GM10847 (cell line): ENCODE results near the gene ZSCAN5A.
"Not testable (repeated sequence)": the region's sequence is repeated elsewhere in the genome, so short reads cannot be mapped to it uniquely, and the experiment has no call there.

Source experiments
- POLR2A ChIP-seq: IDR thresholded peaks from 2 replicates; pipeline ENCODE4 v1.6.1; 2011; ENCODE audit not compliant: insufficient read length; ENCODE audit errors: extremely low read depth

ZSCAN5A gene

DNA sequence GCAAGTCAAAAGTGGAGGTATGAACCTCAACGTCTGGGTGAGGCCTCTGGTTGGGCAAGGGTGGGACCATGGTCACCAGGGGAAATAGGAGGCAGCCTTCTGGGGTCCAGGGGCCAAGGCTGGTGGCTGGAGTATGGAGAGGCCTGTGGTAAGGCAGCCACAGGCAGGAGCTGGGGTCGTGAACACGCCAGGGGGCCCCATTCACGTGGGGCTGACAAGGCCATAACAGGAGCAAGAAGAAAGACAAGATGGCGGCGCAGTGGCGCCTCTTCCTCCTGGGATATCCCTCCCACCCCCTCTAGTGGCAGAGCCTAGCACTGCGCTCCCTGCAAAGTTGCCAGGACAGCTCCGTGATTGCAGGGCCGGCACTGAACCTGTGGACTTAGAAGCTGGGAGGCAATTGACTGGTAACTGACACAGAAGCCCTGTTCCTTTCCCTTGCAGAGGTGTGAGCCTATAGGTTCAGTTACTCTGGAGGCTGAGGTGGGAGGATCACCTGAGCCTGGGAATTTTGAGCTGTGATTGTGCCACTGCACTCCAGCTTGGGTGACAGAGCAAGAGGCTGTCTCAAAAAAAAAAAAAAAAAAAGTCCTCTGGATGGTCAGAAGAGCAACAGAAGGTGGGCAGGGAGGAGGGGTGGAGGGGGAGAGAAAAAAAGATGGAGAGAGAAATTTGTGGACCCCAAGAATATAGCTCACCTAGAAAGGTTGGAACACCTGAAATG lies 61.8 kb downstream of the ZSCAN5A start:
- TF ChIP-seq POLR2A: no peak

DNA sequence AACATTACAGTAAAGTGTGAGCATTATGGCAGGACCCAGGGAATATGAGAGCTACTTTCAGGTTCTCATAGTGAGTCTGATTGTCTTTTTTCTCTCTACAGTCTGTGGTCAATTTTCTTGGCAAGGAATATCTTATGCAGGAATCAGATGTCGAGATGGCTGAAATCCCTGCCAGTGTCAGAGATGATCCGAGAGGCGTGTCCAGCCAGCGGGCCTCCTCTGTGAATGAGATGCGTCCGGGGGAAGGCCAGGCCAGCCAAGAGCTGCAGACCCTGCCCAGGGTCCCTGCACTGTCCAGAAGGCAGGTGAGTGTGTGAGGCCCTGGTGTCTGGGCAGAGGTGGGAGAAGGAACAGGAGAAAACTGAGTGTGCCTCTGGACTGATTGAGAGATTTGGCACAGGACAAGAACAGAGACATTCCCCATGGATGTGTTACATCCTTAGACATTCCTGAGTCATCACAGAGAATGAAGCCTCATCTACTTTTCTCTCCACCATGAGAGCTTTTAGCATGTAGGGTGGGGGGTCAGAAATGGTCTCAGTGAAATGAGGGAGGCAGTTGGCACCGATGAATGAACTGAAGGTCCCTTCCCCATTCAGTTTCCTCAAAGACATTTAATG lies 69.4 kb downstream of the ZSCAN5A start:
- no peak for TF ChIP-seq POLR2A

GRCh38 chr19:56223481-56223880 lies 91.2 kb downstream of the ZSCAN5A start:
- TF ChIP-seq POLR2A: no peak

- no peak for TF ChIP-seq POLR2A
These were observed 91.7 kb downstream of the ZSCAN5A start for GRCh38 chr19:56222901-56223300.

- TF ChIP-seq POLR2A: no peak
These were observed 92.8 kb downstream of the ZSCAN5A start for GRCh38 chr19:56221851-56222250.

- TF ChIP-seq POLR2A: no peak
These were observed 95.7 kb downstream of the ZSCAN5A start for GRCh38 chr19:56218961-56219360.

- TF ChIP-seq POLR2A: no peak
These were observed 97.3 kb downstream of the ZSCAN5A start for GRCh38 chr19:56217039-56217949.

GRCh38 chr19:56211718-56212117 lies 102.9 kb downstream of the ZSCAN5A start:
- no peak for TF ChIP-seq POLR2A

DNA sequence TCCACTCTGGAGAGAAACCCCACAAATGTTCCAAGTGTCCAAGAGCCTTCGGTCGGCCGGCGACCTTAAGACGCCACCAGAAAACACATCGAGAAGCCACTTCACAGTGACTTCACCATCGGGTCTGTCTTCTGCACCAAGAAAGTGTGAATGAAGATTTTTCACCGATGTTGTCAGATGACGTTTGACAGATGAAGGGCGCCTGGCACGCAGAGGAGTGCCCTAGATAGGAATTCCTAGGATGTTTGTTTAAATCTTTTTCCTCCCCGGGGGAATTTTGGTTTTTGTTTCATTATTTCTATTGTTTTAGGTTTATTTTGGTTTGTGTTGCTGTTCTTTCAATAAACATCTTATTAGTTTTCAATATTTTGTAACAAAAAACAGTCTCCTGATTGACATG lies 105.5 kb downstream of the ZSCAN5A start:
- TF ChIP-seq POLR2A: no peak

GRCh38 chr19:56201973-56202372 lies 112.7 kb downstream of the ZSCAN5A start, which contains the start of gene ZSCAN5C:
ZSCAN5C (plus strand) TSS chr19:56202273; CDS start chr19:56205914, 3,641 bp downstream.
- no peak for TF ChIP-seq POLR2A

DNA sequence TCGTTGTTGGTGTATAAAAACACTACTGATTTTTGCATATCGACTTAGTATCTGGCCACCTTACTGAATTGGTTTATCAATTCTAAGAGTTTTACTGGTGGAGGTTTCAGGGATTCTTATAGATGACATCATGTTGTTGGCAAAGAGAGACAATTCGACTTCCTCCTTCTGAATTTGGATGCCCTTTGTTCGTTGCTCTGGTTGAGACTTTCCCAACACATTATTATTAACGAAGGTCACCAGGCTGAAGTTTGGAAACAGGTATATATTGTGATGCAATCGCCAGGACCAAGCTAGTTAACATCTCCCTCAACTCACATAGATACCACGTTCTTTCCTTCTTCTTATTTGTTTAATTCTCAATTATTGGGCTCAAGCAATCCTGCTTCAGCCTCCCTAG lies 115.0 kb downstream of the ZSCAN5A start:
- TF ChIP-seq POLR2A: no peak

DNA sequence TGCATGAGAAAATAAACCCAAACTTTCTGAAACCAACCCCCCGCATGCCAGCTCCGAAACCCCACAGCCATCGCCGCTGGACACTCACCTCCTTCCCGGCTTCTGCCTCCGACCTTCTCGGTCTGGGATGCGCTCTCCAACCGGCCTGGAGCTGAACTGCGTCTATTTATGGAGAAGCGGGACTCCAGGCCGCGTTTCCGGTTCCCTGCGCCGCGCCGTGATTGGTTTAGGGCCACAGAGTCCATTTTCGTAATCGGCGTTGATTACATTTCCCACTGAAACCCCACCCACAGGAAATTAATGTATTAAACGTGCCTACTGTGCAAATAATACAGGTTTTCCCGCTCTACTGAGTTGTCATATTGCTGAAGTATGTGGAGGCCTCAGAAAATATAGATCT lies 117.0 kb downstream of the ZSCAN5A start, which contains the start of gene ZSCAN5B:
Gene ZSCAN5B, minus strand, starts transcription at position 138 of the 400 bp plus-strand sequence. CDS start 4,731 bp downstream, outside the sequence.
- TF ChIP-seq POLR2A: not testable (repeated sequence)

GRCh38 chr19:56193981-56194640 lies 120.5 kb downstream of the ZSCAN5A start:
- TF ChIP-seq POLR2A: no peak

DNA sequence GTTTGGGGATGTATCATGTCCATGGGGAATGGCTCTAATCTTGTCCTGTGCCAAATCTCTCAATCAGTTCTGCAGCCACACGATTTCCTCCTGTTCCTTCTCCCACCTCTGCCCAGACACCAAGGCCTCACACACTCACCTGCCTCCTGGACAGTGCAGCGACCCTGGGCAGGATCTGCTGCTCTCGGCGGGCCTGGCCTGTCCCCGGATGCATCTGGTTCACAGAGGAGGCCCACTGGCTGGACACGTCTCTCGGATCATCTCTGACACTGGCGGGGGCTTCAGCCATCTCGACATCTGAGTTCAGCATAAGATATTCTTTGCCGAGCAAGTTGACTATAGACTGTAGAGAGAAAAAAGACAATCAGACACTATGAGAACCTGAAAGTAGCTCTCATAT lies 122.9 kb downstream of the ZSCAN5A start:
- no peak for TF ChIP-seq POLR2A

- no peak for TF ChIP-seq POLR2A
These were observed 123.5 kb downstream of the ZSCAN5A start for GRCh38 chr19:56191115-56191514.
